B cell (primary cell): ENCODE data around the gene DERA. TPM values are rescaled to one million over a fixed set of nuclear protein-coding genes. Genes with fewer than 3 reads are reported as not detected.

Experiments used
- ATAC-seq: fragments of 200-7000 bp; cut with Tn5 transposase; one replicate; pipeline ENCODE4 v1.10.0; 2021; ENCODE audit warnings: low read depth, mild to moderate bottlenecking, moderate number of reproducible peaks, moderate library complexity
- CTCF ChIA-PET: fragments of 350-600 bp; sonication (Branson Sonifier 250); formaldehyde crosslinking; loops from one replicate; lab custom pipeline; 2021; ENCODE audit warnings: antibody characterized with exemption, inconsistent platforms; lab: Charles Lee
- POLR2A ChIA-PET: fragments of 350-600 bp; sonication (Branson Sonifier 250); formaldehyde crosslinking; loops from one replicate; lab custom pipeline; 2021; ENCODE audit warnings: antibody characterized with exemption; lab: Charles Lee
- DNase-seq: peaks from one replicate; pipeline ENCODE4 v3.0.0; 2013
- H2AFZ ChIP-seq: 2 replicates; pipeline ENCODE4 v1.6.1; 2012; ENCODE audit warnings: mild to moderate bottlenecking, low read depth, low read length; ENCODE audit not compliant: insufficient read depth, poor library complexity, severe bottlenecking
- H3K27ac ChIP-seq, 2 donors: 1 replicate in 1 of 2; 2 replicates in 1 of 2; pipeline ENCODE4 v1.5.1; 2012 to 2013; ENCODE audit warnings: low read length in 2 of 2, mild to moderate bottlenecking in 2 of 2, moderate library complexity in 1 of 2
- H3K27me3 ChIP-seq, 4 experiments: fragments of 200-600 bp in 1 of 4; sonication (generic) in 1 of 4; replicated peaks in 1 of 4; 1 replicate in 2 of 4; 2 replicates in 2 of 4; pipeline versions ENCODE4 v1.6.1 to v1.7.0; 2013 to 2016; ENCODE audit warnings: low read length in 3 of 4, mild to moderate bottlenecking in 2 of 4, mixed read lengths in 1 of 4, moderate library complexity in 1 of 4; ENCODE audit not compliant: insufficient read depth in 4 of 4, control insufficient read depth in 3 of 4; ENCODE audit errors: control extremely low read depth in 1 of 4
- H3K36me3 ChIP-seq, 2 experiments: replicated peaks in 1 of 2; 1 replicate in 1 of 2; 2 replicates in 1 of 2; pipeline versions ENCODE4 v1.6.1 to v1.7.1; 2013; ENCODE audit warnings: low read length in 1 of 2; ENCODE audit not compliant: insufficient read depth in 2 of 2, control insufficient read depth in 1 of 2; ENCODE audit errors: control extremely low read depth in 1 of 2, extremely low read depth in 1 of 2
- H3K4me1 ChIP-seq, 2 donors: fragments of 200-600 bp in 1 of 2; sonication (generic) in 1 of 2; 1 replicate in 1 of 2; 2 replicates in 1 of 2; pipeline versions ENCODE4 v1.5.1 to v1.6.1; 2013 to 2017; ENCODE audit warnings: low read length in 2 of 2; ENCODE audit not compliant: control insufficient read depth in 2 of 2, insufficient read depth in 2 of 2
- H3K4me2 ChIP-seq: replicated peaks from 2 replicates; pipeline ENCODE3; 2012; ENCODE audit warnings: mild to moderate bottlenecking, low read depth, low read length; ENCODE audit not compliant: poor library complexity, severe bottlenecking
- H3K4me3 ChIP-seq, 5 experiments: fragments of 200-600 bp in 1 of 5; sonication (generic) in 1 of 5; 1 replicate in 3 of 5; 2 replicates in 2 of 5; pipeline versions ENCODE4 v1.5.1 to v1.7.0; 2011 to 2016; ENCODE audit warnings: low read length in 4 of 5, mild to moderate bottlenecking in 4 of 5, low read depth in 2 of 5, control low read depth in 1 of 5, moderate library complexity in 1 of 5; ENCODE audit not compliant: insufficient read depth in 1 of 5; ENCODE audit errors: control extremely low read depth in 1 of 5, extremely low read depth in 1 of 5
- H3K79me2 ChIP-seq: fragments of 200-600 bp; sonication (generic); one replicate; pipeline ENCODE4 v1.6.0; 2016; ENCODE audit warnings: low read length; ENCODE audit not compliant: control insufficient read depth, insufficient read depth
- H3K9ac ChIP-seq: fragments of 200-600 bp; sonication (generic); 2 replicates; pipeline ENCODE4 v1.6.1; 2017; ENCODE audit warnings: mild to moderate bottlenecking, low read length, moderate library complexity
- H3K9me3 ChIP-seq, 3 donors: one replicate each; pipeline versions ENCODE4 v1.6.1 to v1.7.1; 2013; ENCODE audit warnings: low read length in 2 of 3; ENCODE audit not compliant: control insufficient read depth in 2 of 3, insufficient read depth in 1 of 3; ENCODE audit errors: control extremely low read depth in 1 of 3
- H4K20me1 ChIP-seq: 2 replicates; pipeline ENCODE4 v1.6.0; 2012; ENCODE audit warnings: mild to moderate bottlenecking, low read length; ENCODE audit not compliant: insufficient read depth, control insufficient read depth, poor library complexity, severe bottlenecking
- H3K27ac Mint-ChIP-seq: one replicate; pipeline ENCODE4 v1.8.0; 2021; ENCODE audit warnings: mixed read lengths
- H3K27me3 Mint-ChIP-seq: one replicate; pipeline ENCODE4 v1.8.0; 2021; ENCODE audit warnings: mixed read lengths
- H3K4me1 Mint-ChIP-seq: one replicate; pipeline ENCODE4 v1.8.0; 2021; ENCODE audit warnings: mixed read lengths
- H3K4me3 Mint-ChIP-seq: one replicate; pipeline ENCODE4 v1.8.0; 2021; ENCODE audit warnings: mixed read lengths
- H3K9me3 Mint-ChIP-seq: one replicate; pipeline ENCODE4 v1.8.0; 2022; ENCODE audit warnings: mixed read lengths; ENCODE audit not compliant: insufficient read depth
- CTCF ChIP-seq: fragments of 200-600 bp; IDR thresholded peaks from one replicate; pipeline ENCODE4 v1.8.0; 2022; ENCODE audit warnings: antibody characterized with exemption, mild to moderate bottlenecking
- EZH2 ChIP-seq: IDR thresholded peaks from 2 replicates; pipeline ENCODE4 v1.6.1; 2012; ENCODE audit warnings: borderline replicate concordance, low read depth, mild to moderate bottlenecking, moderate library complexity, low read length; ENCODE audit not compliant: insufficient read depth, poor library complexity, severe bottlenecking
- WGBS: methylation state at CpG from one replicate; pipeline ENCODE4 v1.1.5; 2013; ENCODE audit warnings: missing lambda C conversion rate; ENCODE audit not compliant: insufficient coverage; 5-methylcytosine and 5-hydroxymethylcytosine counted together
- intact Hi-C: fragments of 100-400 bp; cut with micrococcal nuclease; formaldehyde crosslinking; loops from one replicate; pipeline ENCODE4 v1.10.0; 2022
- polyA plus RNA-seq: library from polyadenylated mRNA; depleted of rRNA; stranded (reverse); fragments of >200 nt; gene quantifications from 2 replicates; pipeline ENCODE4 v1.2.3, GENCODE V29; 2012
- total RNA-seq, 2 donors: library from RNA; stranded (reverse); fragments of 120-200 nt in 1 of 2; gene quantifications; 1 replicate in 1 of 2; 2 replicates in 1 of 2; pipeline versions ENCODE4 v1.2.3 to v1.2.4, GENCODE V29; 2013 to 2022

DERA gene
- total and polyA plus RNA-seq, 2 donors (not counting 1 experiment from before 2014, with no cell fraction given) = 9.4 to 20.5 TPM

GRCh38 chr12:16021026-16021425, 109.9 kb downstream of the DERA start:
- 100% methylated on average over 1 of the region's 1 CpG for WGBS
- Histone ChIP-seq H3K9ac (no peak overlapping the region), H3K4me3 (no peak overlapping the region), H3K4me1 (no peaks in the 10 kb centered on the region), H3K27ac (no peak overlapping the region), H3K79me2 (no peaks in the 10 kb centered on the region), H2AFZ (no peak overlapping the region), H3K36me3 (peaks cover 0 to 4% of the 10 kb centered on the region in 2 experiments), H4K20me1 (no peaks in the 10 kb centered on the region), H3K9me3 (peaks cover 0 to 8% (median 5%) of the 10 kb centered on the region in 3 donors), H3K4me2 (no peak overlapping the region), H3K27me3 (no peaks in the 10 kb centered on the region)
- ATAC-seq (no peak), DNase-seq (no peak)
- no peak overlapping the region for H3K27ac Mint-ChIP-seq
- peaks cover 7% of the 10 kb centered on the region for H3K9me3 Mint-ChIP-seq
- H3K27me3 Mint-ChIP-seq = no peaks in the 10 kb centered on the region
- TF ChIP-seq EZH2 = no peak
- intact Hi-C loops = no loop called here
- ChIA-PET CTCF (no interaction called here), POLR2A (no interaction called here)
- no peaks in the 10 kb centered on the region for H3K4me1 Mint-ChIP-seq
- H3K4me3 Mint-ChIP-seq = no peak overlapping the region

GRCh38 chr12:16021676-16022075, 110.5 kb downstream of the DERA start:
- H3K27me3 Mint-ChIP-seq = no peaks in the 10 kb centered on the region
- ChIA-PET POLR2A (no interaction called here), CTCF (no interaction called here)
- no peak overlapping the region for H3K4me3 ChIP-seq
- DNase-seq (no peak), ATAC-seq (no peak)
- no peaks in the 10 kb centered on the region for H4K20me1 ChIP-seq
- no peaks in the 10 kb centered on the region for H3K4me1 Mint-ChIP-seq
- H3K27ac ChIP-seq = no peak overlapping the region
- peaks cover 0 to 4% of the 10 kb centered on the region in 2 experiments for H3K36me3 ChIP-seq
- intact Hi-C loops = no loop called here
- H3K27me3 ChIP-seq = no peaks in the 10 kb centered on the region
- H3K79me2 ChIP-seq = no peaks in the 10 kb centered on the region
- no peak overlapping the region for H3K4me2 ChIP-seq
- H3K4me1 ChIP-seq = no peaks in the 10 kb centered on the region
- no peak overlapping the region for H3K9ac ChIP-seq
- no peak overlapping the region for H3K4me3 Mint-ChIP-seq
- H3K27ac Mint-ChIP-seq = no peak overlapping the region
- H2AFZ ChIP-seq = no peak overlapping the region
- TF ChIP-seq CTCF = no peak
- H3K9me3 ChIP-seq = peaks cover 0 to 8% (median 5%) of the 10 kb centered on the region in 3 donors
- WGBS = no CpG with 5 or more reads among the region's 2 CpGs
- peaks cover 7% of the 10 kb centered on the region for H3K9me3 Mint-ChIP-seq
